HUES64 (cell line): Measurements from ENCODE around the gene TPSG1.

Source experiments
- H3K27ac ChIP-seq: 2 replicates; pipeline ENCODE4 v1.7.0; 2013; ENCODE audit warnings: low read depth, low read length, inconsistent platforms
- H3K27me3 ChIP-seq: 2 replicates; pipeline ENCODE4 v1.6.1; 2013; ENCODE audit warnings: mild to moderate bottlenecking, low read length; ENCODE audit not compliant: insufficient read depth
- H3K36me3 ChIP-seq: 2 replicates; pipeline ENCODE4 v1.6.1; 2013; ENCODE audit warnings: mild to moderate bottlenecking, low read length; ENCODE audit not compliant: insufficient read depth
- H3K4me1 ChIP-seq: 2 replicates; pipeline ENCODE4 v1.6.1; 2013; ENCODE audit warnings: mild to moderate bottlenecking, low read length, moderate library complexity; ENCODE audit not compliant: insufficient read depth
- H3K4me3 ChIP-seq: 2 replicates; pipeline ENCODE4 v1.5.1; 2013; ENCODE audit warnings: mild to moderate bottlenecking, low read length, moderate library complexity
- H3K9ac ChIP-seq: 2 replicates; pipeline ENCODE4 v1.6.1; 2013; ENCODE audit warnings: mild to moderate bottlenecking, low read depth, low read length
- H3K9me3 ChIP-seq: 2 replicates; pipeline ENCODE4 v1.6.1; 2013; ENCODE audit warnings: low read depth, low read length; ENCODE audit not compliant: insufficient read depth
- WGBS: fragments of 150-250, 120-280 bp; methylation state at CpG from one replicate; pipeline ENCODE4 v1.1.7; 2013; ENCODE audit warnings: missing lambda C conversion rate; 5-methylcytosine and 5-hydroxymethylcytosine counted together

TPSG1 gene

DNA sequence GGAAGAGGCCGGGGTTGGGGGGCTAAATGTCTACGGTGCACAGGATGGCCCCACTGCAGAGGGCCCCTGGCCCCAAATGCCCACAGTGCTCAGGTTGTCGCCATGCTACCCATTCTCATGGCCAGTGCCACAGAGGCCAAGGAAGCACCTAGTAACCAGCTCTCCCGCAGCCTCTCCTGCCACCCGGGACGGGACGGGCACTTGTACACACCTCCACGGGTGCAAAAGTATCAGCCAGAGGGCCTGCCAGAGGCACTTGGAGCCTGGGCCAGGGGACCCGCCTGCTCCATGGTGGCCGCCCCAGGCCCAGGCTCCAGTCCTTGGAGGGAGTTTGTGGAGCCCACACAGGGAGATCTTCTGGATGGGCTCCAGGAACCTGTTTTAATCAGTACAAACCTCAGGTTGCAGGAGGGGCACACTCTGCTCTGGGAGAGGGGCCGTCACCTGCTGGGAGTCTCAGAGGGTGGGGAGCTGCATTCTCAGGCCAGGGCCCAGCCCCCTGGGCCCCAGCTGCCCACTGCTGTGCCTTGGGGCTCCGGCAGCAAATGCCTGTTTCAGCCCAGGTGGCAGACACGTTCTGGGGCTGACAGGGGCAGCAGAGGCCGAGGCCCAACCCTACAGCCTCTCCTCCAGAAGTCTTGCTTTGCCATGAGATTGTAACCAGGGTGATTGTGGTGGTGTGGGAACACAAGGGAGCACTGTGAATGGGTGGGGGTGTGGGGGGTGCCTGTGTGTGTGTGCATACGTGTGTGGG lies 38.7 kb upstream of the TPSG1 start:
- no peak overlapping the region for H3K27ac ChIP-seq
- H3K4me1 ChIP-seq: peaks cover 2% of the 10 kb centered on the region; the same call in 1 of the 2 replicates
- H3K36me3 ChIP-seq: no peaks in the 10 kb centered on the region
- 91% methylated on average over 15 of the region's 15 CpGs for WGBS
- H3K4me3 ChIP-seq: no peak overlapping the region
- peaks cover 37% of the 10 kb centered on the region for H3K27me3 ChIP-seq
- no peaks in the 10 kb centered on the region for H3K9me3 ChIP-seq
- no peak overlapping the region for H3K9ac ChIP-seq

DNA sequence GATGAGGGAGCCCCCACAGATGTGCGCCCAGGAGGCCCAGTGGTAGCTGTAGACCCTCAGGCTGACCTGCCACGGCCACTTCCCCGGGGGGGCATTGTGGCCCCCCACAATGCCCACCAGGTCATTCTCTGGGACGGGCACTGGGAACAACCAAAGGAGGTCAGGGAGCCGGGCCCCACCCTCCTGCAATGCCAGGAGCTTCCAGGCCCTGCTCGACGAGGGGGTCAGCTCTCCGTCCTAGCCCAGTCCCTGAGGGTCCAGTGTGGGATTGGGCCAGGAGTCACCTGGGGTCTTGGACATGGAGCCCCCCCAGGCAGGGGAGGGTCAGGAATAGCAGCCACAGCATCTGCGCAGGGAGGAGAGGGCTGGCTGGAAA lies 37.8 kb upstream of the TPSG1 start:
- no peak overlapping the region for H3K9ac ChIP-seq
- H3K9me3 ChIP-seq: no peaks in the 10 kb centered on the region
- H3K4me1 ChIP-seq: peaks cover 2% of the 10 kb centered on the region; the same call in 1 of the 2 replicates
- no peak overlapping the region for H3K27ac ChIP-seq
- 94% methylated on average over 9 of the region's 9 CpGs for WGBS
- H3K4me3 ChIP-seq: no peak overlapping the region
- H3K27me3 ChIP-seq: peaks cover 38% of the 10 kb centered on the region
- no peaks in the 10 kb centered on the region for H3K36me3 ChIP-seq

DNA sequence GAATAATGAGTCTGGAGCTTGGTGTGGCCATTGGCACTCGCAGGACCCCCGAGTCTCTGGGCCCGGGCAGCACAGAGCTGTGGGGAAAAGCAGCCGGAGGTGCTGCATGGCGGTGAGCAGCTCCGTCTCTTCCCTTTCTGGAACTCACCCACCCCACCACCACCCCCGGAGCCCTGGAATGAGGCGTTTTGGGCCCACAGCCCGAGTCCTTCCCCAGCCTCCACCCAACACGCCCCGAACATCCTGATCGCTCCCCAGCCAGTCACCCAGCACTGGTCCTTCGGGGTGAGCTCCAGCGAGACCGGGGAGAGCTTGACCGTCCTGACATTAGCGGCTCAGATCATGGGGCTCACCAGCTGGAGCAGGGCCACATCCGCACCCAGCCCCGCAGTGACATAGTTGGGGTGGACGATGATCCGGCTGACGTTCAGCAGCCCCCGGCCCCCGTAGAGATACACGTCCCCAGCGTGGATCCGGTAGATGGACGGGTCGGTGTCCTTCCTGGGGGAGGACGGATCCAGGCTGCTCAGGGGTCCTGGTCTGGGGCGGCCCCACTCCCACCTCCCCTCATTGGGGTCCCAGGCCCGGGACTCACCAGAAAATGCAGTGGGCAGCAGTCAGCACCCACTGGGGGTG lies 37.3 kb upstream of the TPSG1 start:
- 91% methylated on average over 31 of the region's 32 CpGs for WGBS
- Histone ChIP-seq H3K36me3 (no peaks in the 10 kb centered on the region), H3K9ac (no peak overlapping the region), H3K4me1 (peaks cover 2% of the 10 kb centered on the region; the same call in 1 of the 2 replicates), H3K27me3 (peaks cover 38% of the 10 kb centered on the region), H3K4me3 (no peak overlapping the region), H3K27ac (no peak overlapping the region), H3K9me3 (no peaks in the 10 kb centered on the region)

DNA sequence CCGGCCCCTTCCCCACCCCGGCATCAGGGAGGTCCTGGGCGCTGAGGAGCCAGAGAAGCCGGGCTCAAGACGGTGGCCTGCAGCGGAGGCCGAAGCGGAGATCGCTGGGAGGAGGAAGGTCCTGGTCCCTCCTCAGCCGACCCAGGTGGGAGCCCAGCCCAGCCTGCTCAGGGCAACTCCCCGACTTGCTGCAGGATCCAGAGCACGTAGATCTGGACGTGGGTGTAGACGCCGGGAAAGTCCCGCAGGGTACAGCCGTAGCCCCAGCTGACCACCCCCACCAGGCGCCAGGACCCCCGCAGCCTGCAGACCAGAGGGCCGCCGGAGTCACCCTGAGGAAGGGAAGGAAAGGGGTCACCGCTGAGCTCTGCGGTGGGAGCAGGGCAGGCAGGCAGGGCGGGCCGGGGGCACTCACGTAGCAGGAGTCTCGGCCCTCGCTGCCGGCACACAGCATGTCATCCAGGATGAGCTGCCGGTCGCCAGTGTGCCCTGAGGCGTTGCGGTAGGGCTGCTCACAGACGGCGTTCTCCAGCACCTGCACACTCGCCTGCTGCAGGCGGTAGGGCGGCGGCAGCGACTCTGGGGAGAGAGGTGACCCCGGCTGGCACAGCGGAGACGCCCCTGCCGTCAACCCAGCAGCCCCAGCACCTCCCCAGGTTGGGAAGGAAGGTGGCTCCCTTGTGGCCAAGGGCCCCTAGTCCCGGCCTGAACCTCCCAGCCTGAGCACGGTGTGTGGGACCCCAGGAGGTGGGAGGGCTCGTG lies 36.2 kb upstream of the TPSG1 start:
- Histone ChIP-seq H3K36me3 (no peaks in the 10 kb centered on the region), H3K9ac (no peak overlapping the region), H3K27ac (no peak overlapping the region), H3K4me3 (0 out of 2 replicates have a peak overlapping the region, but pooled peaks have one; percentile 1), H3K4me1 (peaks cover 2% of the 10 kb centered on the region; the same call in 1 of the 2 replicates), H3K9me3 (no peaks in the 10 kb centered on the region), H3K27me3 (peaks cover 38% of the 10 kb centered on the region)
- 40% methylated on average over 47 of the region's 47 CpGs for WGBS

DNA sequence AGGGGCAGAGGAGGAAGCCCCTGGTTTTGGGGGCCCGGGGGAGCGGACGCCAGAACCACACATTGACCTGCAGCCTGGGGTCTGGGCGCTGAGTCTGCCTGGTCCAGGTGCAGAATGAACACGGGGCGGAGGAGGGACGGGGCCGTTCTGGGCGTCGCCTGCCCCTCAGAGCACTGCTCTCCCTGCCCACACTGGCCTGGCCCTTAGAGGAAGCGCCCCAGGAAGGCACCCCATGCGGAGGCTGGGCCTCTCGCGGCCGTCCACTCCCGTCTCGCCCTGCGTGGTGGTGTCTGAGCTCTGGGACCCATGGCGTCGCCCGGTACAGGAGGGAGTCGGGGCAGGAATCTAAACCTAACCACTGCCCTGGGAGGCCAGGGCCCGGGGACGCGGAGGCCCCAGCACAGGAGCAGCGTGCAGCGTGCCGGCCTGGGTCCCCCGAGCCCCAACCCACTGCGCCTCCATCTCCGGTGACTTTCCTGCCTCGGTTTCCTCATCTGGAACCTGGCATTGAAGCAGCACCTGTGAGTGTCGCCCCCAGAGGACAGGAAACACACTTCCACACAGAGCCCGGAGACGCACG lies 35.1 kb upstream of the TPSG1 start:
- Histone ChIP-seq H3K4me1 (peaks cover 2% of the 10 kb centered on the region; the same call in 1 of the 2 replicates), H3K9ac (no peak overlapping the region), H3K27ac (no peak overlapping the region), H3K36me3 (no peaks in the 10 kb centered on the region), H3K4me3 (no peak overlapping the region), H3K27me3 (peaks cover 38% of the 10 kb centered on the region), H3K9me3 (no peaks in the 10 kb centered on the region)
- 88% methylated on average over 36 of the region's 36 CpGs for WGBS

DNA sequence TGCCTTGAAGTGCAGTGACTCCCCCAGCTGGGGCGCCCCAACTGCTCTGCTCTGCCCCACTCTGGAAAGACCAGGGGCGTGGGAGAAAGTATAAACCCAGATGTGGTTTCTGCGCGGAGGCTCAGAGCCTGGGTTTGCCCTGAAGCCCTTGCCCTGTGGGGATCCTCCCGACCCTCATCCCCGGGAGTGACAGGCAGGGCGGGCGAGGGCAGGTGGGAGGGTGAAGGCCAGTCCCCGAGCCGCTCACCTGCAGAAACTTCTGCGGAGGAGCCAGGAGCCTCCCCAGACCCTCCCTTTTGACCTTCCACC lies 34.6 kb upstream of the TPSG1 start:
- no peak overlapping the region for H3K9ac ChIP-seq
- no peak overlapping the region for H3K27ac ChIP-seq
- H3K27me3 ChIP-seq: peaks cover 38% of the 10 kb centered on the region
- H3K36me3 ChIP-seq: no peaks in the 10 kb centered on the region
- peaks cover 2% of the 10 kb centered on the region; the same call in 1 of the 2 replicates for H3K4me1 ChIP-seq
- no peak overlapping the region for H3K4me3 ChIP-seq
- 55% methylated on average over 11 of the region's 11 CpGs for WGBS
- no peaks in the 10 kb centered on the region for H3K9me3 ChIP-seq

DNA sequence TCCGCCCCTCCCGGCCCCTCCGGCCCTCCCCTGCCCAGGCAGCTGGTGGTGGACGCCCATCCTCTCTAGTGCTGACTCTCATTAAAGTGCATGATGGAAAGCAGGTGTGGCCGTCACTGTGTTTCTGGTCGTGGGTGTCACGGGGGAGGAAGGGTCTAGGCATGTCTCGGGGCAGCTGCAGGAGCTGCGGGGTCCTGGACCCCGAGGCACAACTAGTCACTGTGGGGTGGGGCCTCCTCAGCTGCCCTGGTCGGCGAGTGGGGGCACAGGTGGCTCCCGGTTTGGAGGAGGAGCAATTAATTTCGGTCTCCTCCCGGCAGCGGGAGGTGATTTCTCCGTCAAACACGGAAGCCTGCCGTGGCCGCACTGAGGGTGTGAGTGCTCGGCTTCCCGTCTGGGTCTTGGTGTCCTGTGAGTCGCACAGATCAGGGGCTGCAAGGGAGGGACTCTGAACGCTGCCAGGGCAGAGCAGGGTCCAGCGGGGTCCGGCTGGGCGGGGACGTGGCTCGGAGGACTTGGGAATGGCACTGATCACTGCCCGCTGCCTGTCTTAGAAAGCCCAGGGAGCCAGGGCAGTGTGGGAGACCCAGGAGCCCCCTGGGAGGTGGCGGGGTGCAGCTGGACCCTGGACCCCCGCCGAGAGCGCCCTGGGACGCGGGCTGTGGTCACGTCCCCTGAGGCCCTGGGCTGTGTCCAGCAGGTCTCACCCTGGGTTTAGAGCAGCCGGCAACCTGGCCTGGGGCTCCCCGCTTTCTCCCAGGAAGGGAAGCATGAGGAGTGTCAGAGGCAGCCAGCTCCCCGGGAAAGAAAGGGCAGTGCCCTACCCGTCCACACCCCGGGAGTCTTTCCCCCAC lies 34.1 kb upstream of the TPSG1 start:
- Histone ChIP-seq H3K9me3 (no peaks in the 10 kb centered on the region), H3K36me3 (no peaks in the 10 kb centered on the region), H3K4me3 (peak overlapping the region; percentile 21; the same call in 1 of the 2 replicates), H3K4me1 (peaks cover 2% of the 10 kb centered on the region; the same call in 1 of the 2 replicates), H3K27me3 (peaks cover 38% of the 10 kb centered on the region), H3K9ac (no peak overlapping the region), H3K27ac (no peak overlapping the region)
- WGBS: 42% methylated on average over 42 of the region's 42 CpGs

DNA sequence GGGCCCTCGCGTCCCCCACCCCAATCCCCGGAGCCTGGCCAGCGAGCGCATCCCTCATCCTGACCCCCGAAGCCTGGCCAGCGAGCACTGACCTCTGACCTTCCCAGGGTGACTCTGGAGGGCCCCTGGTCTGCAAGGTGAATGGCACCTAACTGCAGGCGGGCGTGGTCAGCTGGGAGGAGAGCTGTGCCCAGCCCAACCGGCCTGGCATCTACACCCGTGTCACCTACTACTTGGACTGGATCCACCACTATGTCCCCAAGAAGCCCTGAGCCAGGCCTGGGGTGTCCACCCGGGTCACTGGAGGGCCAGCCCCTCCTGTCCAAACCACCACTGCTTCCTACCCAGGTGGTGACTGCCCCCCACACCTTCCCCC lies 33.1 kb upstream of the TPSG1 start:
- Histone ChIP-seq H3K9me3 (no peaks in the 10 kb centered on the region), H3K27ac (no peak overlapping the region), H3K4me3 (no peak overlapping the region), H3K9ac (no peak overlapping the region), H3K36me3 (no peaks in the 10 kb centered on the region), H3K4me1 (peaks cover 2% of the 10 kb centered on the region; the same call in 1 of the 2 replicates), H3K27me3 (peaks cover 40% of the 10 kb centered on the region)
- 86% methylated on average over 12 of the region's 12 CpGs for WGBS

DNA sequence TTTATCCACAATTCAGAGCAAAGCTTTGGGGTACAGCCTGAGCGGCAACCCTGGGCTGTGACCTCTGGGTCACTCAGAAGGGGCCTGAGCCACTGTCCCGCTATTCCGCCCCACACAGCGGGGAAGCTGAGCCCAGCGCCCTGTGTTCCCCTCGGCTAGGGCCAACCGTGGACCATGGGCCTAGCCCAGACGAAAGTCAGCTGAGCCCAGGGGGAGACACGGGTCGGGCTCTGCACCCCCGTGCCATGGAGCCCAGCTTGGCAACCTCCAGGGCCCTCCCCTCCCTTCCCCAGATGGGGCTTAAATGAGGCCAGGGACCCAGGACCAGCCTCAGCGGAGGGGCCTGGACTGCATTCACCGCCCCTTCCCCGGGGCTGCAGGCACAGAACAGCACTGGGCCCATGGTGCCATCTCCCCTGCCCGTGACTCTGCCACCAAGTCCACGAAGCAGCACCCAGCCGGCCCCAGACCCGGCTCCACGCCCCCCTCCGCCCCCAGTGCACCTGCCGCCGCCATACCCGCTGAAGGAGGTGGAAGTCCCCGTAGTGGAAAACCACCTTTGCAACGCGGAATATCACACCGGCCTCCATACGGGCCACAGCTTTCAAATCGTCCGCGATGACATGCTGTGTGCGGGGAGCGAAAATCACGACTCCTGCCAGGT lies 32.6 kb upstream of the TPSG1 start:
- Histone ChIP-seq H3K36me3 (no peaks in the 10 kb centered on the region), H3K9me3 (no peaks in the 10 kb centered on the region), H3K4me3 (no peak overlapping the region), H3K4me1 (peaks cover 2% of the 10 kb centered on the region; the same call in 1 of the 2 replicates), H3K9ac (no peak overlapping the region), H3K27ac (no peak overlapping the region), H3K27me3 (peaks cover 43% of the 10 kb centered on the region)
- 87% methylated on average over 34 of the region's 34 CpGs for WGBS

DNA sequence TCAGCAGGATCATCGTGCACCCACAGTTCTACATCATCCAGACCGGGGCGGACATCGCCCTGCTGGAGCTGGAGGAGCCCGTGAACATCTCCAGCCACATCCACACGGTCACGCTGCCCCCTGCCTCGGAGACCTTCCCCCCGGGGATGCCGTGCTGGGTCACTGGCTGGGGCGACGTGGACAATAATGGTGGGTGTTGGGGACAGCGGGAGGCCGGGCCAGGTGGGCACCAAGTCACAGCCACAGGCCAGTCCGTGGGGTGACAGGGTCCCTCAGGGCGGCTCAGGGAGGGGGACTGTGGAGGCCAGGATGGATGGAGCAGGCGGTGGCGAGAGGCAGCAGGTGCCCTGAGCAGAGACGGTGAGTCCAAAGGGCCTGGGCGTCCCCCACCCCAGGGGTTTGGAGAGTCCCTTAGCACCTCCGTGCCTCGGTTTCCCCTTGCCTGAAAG lies 31.8 kb upstream of the TPSG1 start:
- Histone ChIP-seq H3K4me1 (peaks cover 2% of the 10 kb centered on the region; the same call in 1 of the 2 replicates), H3K9me3 (no peaks in the 10 kb centered on the region), H3K27me3 (peaks cover 37% of the 10 kb centered on the region), H3K27ac (no peak overlapping the region), H3K36me3 (no peaks in the 10 kb centered on the region), H3K9ac (no peak overlapping the region), H3K4me3 (no peak overlapping the region)
- 92% methylated on average over 22 of the region's 22 CpGs for WGBS
